Embryonic facial prominence (tissue), 1 donor: ENCODE results near the gene IPCEF1.

Source experiments
- DNase-seq: peaks from one replicate; pipeline ENCODE4 v3.0.0-alpha.2; 2016; ENCODE audit errors: extremely low spot score

Gene IPCEF1

GRCh38 chr6:154371281-154371680 is 14.7 kb upstream of the IPCEF1 start:
- DNase-seq: no peak

DNA sequence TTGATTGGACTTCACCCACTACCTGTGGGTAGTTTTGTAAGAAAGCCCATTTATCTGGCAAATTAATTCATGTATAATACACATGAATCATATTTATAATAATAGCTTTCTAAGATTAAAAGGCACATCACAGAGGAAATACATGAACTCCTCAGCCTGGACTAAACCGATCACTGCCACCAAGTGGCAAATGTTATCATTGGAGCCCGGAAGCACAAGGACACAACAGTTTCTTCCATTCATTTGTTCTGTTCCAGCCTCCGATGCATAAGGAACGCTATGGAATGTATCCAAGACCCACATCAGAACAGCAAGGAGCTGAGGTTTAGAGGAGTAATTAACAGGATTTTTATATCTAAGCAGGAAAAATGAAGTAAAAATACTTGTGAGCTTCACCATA is 13.9 kb upstream of the IPCEF1 start:
- DNase-seq: no peak

- no peak for DNase-seq
These were observed 11.5 kb upstream of the IPCEF1 start for GRCh38 chr6:154367839-154368695.

GRCh38 chr6:154367336-154367735 is 10.7 kb upstream of the IPCEF1 start:
- no peak for DNase-seq

GRCh38 chr6:154363821-154364220 is 7.2 kb upstream of the IPCEF1 start:
- DNase-seq: no peak

- DNase-seq: no peak
These were observed 4.9 kb upstream of the IPCEF1 start for GRCh38 chr6:154361476-154361875.

GRCh38 chr6:154360476-154360875 is 3.9 kb upstream of the IPCEF1 start:
- DNase-seq: no peak

GRCh38 chr6:154359679-154360078 is 3.1 kb upstream of the IPCEF1 start:
- DNase-seq: no peak

DNA sequence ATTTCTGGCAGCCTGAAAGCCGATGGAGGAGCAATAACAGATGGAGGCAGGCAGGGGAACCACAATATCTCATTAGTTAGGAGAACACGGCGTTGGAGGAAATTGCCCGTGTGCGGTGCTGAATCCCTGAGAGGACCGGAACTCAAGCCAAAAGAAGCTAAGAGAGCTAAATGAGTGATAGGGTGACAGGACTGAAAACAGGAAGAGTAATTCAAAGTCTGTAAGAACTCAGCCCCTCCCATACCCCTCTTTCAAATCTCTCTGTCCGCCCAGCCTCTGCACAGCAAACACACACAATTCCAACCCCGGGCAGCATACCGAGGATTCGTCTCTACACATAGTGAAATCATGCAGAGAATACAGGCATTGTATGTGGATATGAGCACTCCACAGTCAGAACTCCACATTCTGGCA is 2.6 kb upstream of the IPCEF1 start:
- DNase-seq: no peak

- DNase-seq: no peak
These were observed 1.5 kb upstream of the IPCEF1 start for GRCh38 chr6:154358019-154358545.

DNA sequence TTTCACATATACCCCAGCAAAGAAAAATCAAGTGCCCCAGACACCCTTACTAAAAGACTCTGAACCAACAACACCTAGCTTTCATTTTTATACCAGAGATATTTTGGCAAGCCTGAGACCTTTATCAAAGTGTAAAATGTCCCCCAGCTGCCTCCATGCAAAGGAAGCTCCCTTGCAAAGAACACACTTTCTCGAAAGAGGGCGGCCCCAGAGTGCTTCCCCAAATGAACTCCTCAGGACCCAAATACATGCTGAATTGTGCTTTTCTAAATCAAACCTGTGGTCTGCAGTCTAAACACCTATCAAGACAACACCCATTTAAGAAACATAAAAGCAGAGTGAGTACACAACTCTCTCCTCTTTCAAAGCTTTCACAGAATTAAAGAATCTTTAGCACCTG is 490 bp downstream of the IPCEF1 start:
- DNase-seq: no peak

DNA sequence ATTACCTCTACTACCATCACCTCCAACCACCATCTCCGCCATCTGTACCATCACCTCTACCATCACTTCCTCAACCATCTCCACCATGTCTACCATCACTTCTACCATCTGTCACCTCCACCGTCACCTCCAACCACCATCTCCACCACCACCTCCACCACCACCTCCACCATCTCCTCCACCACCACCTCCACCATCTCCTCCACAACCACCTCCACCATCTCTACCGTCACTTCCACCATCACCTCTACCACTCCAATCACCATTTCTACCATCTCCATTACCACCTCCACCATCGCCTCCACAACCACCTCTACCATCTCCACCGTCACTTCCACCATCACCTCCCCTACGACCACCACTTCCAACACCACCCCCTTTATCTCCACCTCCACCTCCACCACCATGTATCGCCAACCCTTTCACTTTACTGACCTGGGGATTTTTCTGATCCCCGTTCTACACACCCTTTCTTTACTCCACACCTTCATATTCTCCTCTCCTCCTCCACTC is 2.3 kb downstream of the IPCEF1 start:
- no peak for DNase-seq

GRCh38 chr6:154353626-154354025 is 3.0 kb downstream of the IPCEF1 start:
- DNase-seq: no peak

DNA sequence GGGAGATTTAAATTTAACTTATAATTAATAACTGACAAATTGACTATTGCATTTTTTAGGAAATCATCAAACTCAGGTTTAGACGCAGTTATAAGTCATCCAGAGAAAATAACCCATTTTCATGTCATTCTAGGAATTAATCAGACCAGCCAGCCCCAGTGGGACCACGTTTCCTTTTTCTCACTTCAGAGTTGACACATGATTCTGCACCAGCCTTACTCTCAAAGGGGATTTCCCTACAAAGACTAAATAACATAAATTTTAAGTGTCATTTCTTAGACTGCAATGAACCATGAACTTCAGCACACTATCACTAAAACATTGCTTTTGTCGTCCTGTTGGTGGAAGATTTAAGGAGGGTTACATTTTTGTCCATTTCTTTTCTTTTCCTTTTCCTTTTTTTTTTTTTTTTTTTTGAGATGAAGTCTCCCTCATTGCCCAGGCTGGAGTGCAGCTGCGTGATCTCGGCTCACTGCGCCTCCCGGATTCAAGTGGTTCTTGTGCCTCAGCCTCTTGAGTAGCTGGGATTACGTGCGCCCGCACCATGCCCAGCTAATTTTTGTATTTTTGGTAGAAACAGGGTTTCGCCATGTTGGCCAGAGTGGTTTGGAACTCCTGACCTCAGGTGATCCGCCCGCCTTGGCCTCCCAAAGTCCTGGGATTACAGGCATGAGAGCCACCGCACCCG is 3.6 kb downstream of the IPCEF1 start:
- DNase-seq: no peak

GRCh38 chr6:154350293-154350692 is 6.3 kb downstream of the IPCEF1 start:
- no peak for DNase-seq

- no peak for DNase-seq
These were observed 8.6 kb downstream of the IPCEF1 start for GRCh38 chr6:154347981-154348380.

DNA sequence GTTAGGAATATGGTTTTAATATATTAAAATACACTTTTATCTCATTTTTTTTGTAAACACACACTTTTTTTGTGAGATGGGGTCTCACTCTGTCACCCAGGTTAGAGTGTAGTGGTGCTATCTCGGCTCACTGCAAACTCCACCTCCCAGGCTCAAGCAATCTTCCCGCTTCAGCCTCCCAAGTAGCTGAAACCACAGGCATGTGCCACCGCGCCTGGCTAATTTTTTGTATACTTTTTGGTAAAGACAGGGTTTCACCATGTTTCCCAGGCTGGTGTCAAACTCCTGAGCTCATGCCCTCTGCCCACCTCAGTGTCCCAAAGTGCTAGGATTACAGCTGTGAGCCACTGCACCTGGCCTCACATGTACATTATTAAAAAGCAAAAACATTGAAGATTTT is 10.8 kb downstream of the IPCEF1 start:
- DNase-seq: no peak

DNA sequence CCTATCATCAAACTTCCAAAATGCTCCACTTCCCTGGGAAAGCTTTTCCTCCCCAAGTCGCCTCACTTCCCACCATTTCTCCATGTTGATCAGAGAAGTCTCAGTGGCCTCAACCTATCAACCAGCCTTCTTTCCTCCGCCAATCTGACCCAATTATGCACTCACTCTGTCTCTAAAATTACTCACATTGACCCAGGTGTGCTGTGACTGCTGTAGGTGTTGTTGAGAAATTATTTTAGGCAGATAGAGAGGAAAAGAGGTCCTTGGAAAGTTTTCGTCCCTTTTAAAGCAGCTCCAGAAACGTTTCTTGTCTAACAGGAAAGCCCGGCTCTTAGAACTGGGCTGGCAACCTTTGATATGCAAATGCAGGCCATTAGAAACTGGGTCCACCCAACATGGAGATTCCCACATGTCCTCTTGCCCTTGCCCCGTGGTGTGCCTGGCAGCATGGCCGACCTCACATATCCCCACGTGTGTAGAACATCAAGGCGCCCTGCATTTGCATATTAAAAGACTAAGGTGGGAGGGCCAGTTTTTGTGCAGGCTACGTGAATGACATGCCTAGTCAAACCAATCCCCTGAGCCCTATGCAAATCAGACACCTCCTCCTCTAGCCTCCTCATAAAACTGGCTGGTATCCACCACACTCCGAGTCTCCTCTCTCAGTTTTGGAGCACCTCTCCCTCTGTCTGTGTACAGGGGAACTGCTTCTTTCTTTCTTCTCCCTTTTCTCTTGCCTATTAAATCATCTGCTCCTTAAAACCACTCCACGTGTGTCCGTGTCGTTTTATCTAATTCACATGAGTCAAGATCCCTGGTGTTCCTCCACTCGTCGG is 12.9 kb downstream of the IPCEF1 start:
- DNase-seq: no peak

DNA sequence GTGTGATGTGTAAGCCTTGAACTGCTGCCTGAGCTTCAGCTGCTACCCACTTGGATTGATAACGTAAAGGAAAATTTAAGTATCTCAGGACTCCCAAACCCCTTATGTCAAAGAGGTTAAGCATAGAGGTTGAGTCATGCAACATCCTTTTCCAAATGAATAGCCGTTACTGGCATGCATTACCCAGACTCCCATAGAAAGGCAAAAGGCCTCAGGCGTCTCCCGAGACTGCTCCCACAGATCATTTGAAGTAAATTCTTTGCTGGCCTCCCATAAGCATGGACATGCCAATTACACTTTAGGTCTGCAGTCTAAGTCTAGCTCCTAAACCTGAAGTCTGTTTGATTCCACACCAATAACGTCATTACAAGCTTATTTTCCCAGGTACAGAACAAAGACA is 14.7 kb downstream of the IPCEF1 start:
- DNase-seq: no peak

- no peak for DNase-seq
These were observed 15.3 kb downstream of the IPCEF1 start for GRCh38 chr6:154341336-154341735.

DNA sequence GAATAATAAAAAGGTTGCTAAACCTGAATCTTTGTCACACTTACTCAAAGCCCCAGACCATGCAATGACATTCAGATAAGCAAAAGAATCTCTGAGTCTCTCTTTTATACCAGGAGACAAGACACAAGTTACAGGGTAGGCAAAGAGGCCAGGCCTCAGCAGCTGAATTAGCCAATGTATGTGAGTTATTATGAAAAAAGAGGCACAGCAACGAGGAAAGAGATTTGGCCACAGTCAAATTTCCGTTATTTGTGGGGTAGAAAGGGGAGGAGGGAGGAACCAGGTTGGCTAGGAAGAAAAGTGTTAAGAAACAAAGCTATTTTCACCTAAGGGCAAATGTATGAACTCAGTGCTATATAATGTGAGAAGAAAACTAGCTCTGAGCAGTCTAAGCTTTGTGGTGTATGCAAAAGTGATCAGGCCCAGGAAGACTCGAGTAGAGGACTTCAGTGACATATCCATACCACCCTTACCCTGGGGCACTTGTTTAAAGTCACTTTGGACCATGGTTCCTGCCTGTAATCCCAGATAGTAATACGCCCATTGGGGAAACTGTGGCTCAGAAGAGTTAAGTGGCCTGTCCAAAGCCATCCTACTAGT is 19.1 kb downstream of the IPCEF1 start:
- no peak for DNase-seq
